GM12878 (cell line): ENCODE measurements around the gene PDE3B. TPM values are rescaled to one million over a fixed set of nuclear protein-coding genes. Genes with fewer than 3 reads are reported as not detected.
"Not testable (repeated sequence)": the region's sequence is repeated elsewhere in the genome, so short reads cannot be mapped to it uniquely, and the experiment has no call there.

Source experiments
- ATAC-seq: fragments of 200-7000 bp; cut with Tn5 transposase; 3 replicates; pipeline ENCODE4 v1.9.1; 2020; ENCODE audit warnings: mild to moderate bottlenecking, moderate library complexity
- BruUV-seq: library from RNA; stranded (reverse); fragments of 400-500 nt; replicated peaks from 2 replicates; lab custom pipeline; 2021; lab: Mats Ljungman, UMichigan
- CTCF ChIA-PET: fragments of 300-600 bp; sonication (Branson Sonifier 250); formaldehyde crosslinking; extraction: SDS; loops from one replicate; lab custom pipeline; 2021; ENCODE audit warnings: inconsistent platforms; lab: Yijun Ruan, JAX
- POLR2A ChIA-PET: fragments of 350-600 bp; formaldehyde crosslinking; extraction: SDS; loops from one replicate; lab custom pipeline; 2021; ENCODE audit warnings: inconsistent platforms; lab: Charles Lee
- RAD21 ChIA-PET: fragments of 300-600 bp; sonication (Branson Sonifier 250); formaldehyde crosslinking; loops from one replicate; lab custom pipeline; 2023; ENCODE audit warnings: antibody characterized with exemption; ENCODE audit not compliant: unreplicated experiment; lab: Charles Lee
- SMC1A ChIA-PET: fragments of 300-600 bp; sonication (Branson Sonifier 250); formaldehyde crosslinking; loops from one replicate; lab custom pipeline; 2023; ENCODE audit not compliant: unreplicated experiment, uncharacterized antibody; lab: Charles Lee
- DNase-seq: peaks from one replicate; pipeline ENCODE4 v3.0.0-alpha.2; 2011; ENCODE audit warnings: low read depth, low spot score
- FAIRE-seq: peaks from 3 replicates; lab custom pipeline; 2011; peaks lifted over from hg19 to GRCh38; lab: Jason Lieb, UNC
- H2AFZ ChIP-seq: 2 replicates; pipeline ENCODE4 v1.6.0; 2011; ENCODE audit warnings: low read depth, low read length, control low read depth; ENCODE audit not compliant: control insufficient read depth
- H3K27ac ChIP-seq: 2 replicates; pipeline ENCODE4 v1.5.1; 2011; ENCODE audit warnings: control low read depth; ENCODE audit not compliant: control insufficient read depth, insufficient read depth
- H3K27me3 ChIP-seq, 2 experiments: replicated peaks in 1 of 2; 2 replicates each; pipeline versions ENCODE4 v1.6.0 to v1.6.1; 2011; ENCODE audit warnings: low read length in 1 of 2; ENCODE audit not compliant: control insufficient read depth in 2 of 2, insufficient read depth in 2 of 2
- H3K36me3 ChIP-seq, 2 experiments: 2 replicates each; pipeline ENCODE4 v1.5.1; 2011; ENCODE audit warnings: low read length in 1 of 2; ENCODE audit not compliant: control insufficient read depth in 2 of 2, insufficient read depth in 2 of 2
- H3K4me1 ChIP-seq: 2 replicates; pipeline ENCODE4 v1.6.1; 2011; ENCODE audit warnings: mild to moderate bottlenecking, low read length, moderate library complexity, mixed read lengths; ENCODE audit not compliant: control insufficient read depth, insufficient read depth
- H3K4me2 ChIP-seq: 2 replicates; pipeline ENCODE4 v1.6.0; 2011; ENCODE audit warnings: control low read depth; ENCODE audit not compliant: control insufficient read depth, insufficient read depth
- H3K4me3 ChIP-seq: fragments of 200-600 bp; sonication (generic); 2 replicates; pipeline ENCODE4 v1.5.1; 2016
- H3K79me2 ChIP-seq: 2 replicates; pipeline ENCODE4 v1.6.0; 2011; ENCODE audit warnings: low read length; ENCODE audit not compliant: control insufficient read depth, insufficient read depth
- H3K9ac ChIP-seq: 2 replicates; pipeline ENCODE4 v1.8.0; 2011; ENCODE audit warnings: low read length, control low read depth, mixed read lengths; ENCODE audit not compliant: control insufficient read depth, insufficient read depth
- H3K9me3 ChIP-seq: replicated peaks from 3 replicates; pipeline ENCODE4 v1.5.1; 2011; ENCODE audit warnings: mild to moderate bottlenecking, low read length; ENCODE audit not compliant: control insufficient read depth, insufficient read depth
- H4K20me1 ChIP-seq: 2 replicates; pipeline ENCODE4 v1.6.0; 2011; ENCODE audit not compliant: control insufficient read depth, insufficient read depth
- EGR1 ChIP-seq, 2 experiments: IDR thresholded peaks; 1 replicate in 1 of 2; 2 replicates in 1 of 2; pipeline ENCODE4 v1.6.1; 2011 to 2012; ENCODE audit warnings: low read depth in 2 of 2, low read length in 2 of 2, borderline replicate concordance in 1 of 2, mild to moderate bottlenecking in 1 of 2, moderate library complexity in 1 of 2
- GATAD2B ChIP-seq: fragments of 450-650 bp; conservative IDR thresholded peaks from 2 replicates; pipeline ENCODE4 v1.6.1; 2017; ENCODE audit warnings: low read depth, mild to moderate bottlenecking, moderate library complexity
- HDGF ChIP-seq: fragments of 450-650 bp; IDR thresholded peaks from 2 replicates; pipeline ENCODE4 v1.6.1; 2016; ENCODE audit warnings: antibody characterized with exemption
- POLR2A ChIP-seq: IDR thresholded peaks from 2 replicates; pipeline ENCODE4 v1.6.1; 2011; ENCODE audit warnings: low read depth, mild to moderate bottlenecking, low read length
- RCOR1 ChIP-seq: conservative IDR thresholded peaks from 2 replicates; pipeline ENCODE4 v1.6.1; 2012; ENCODE audit warnings: low read depth, low read length, improper control_type of control experiment
- TCF12 ChIP-seq: IDR thresholded peaks from 2 replicates; pipeline ENCODE4 v1.6.1; 2011; ENCODE audit warnings: low read depth, mild to moderate bottlenecking, low read length
- USF1 ChIP-seq: IDR thresholded peaks from 2 replicates; pipeline ENCODE4 v1.6.1; 2011; ENCODE audit warnings: borderline replicate concordance, low read depth, mild to moderate bottlenecking, moderate library complexity, mixed read lengths, low read length; ENCODE audit not compliant: insufficient read depth; ENCODE audit errors: extremely low read length
- WGBS: methylation state at CpG from one replicate; pipeline ENCODE4 v1.1.6; 2016; ENCODE audit warnings: low lambda C conversion rate; ENCODE audit not compliant: insufficient replicate concordance, insufficient coverage; ENCODE audit errors: missing lambda C conversion rate; 5-methylcytosine and 5-hydroxymethylcytosine counted together
- in situ Hi-C: fragments of 300-500 bp; cut with MboI; formaldehyde crosslinking; loops from 9 replicates; pipeline ENCODE4 v1.14.3; 2018; ENCODE audit warnings: mixed read lengths
- intact Hi-C: fragments of 100-400 bp; cut with micrococcal nuclease; formaldehyde crosslinking; loops from one replicate; pipeline ENCODE4 v1.14.2; 2022; ENCODE audit not compliant: unreplicated experiment
- polyA plus RNA-seq, 11 experiments: library from polyadenylated mRNA; depleted of rRNA in 4 of 11; unstranded in 6 of 11; stranded (reverse) in 5 of 11; fragments of >200 nt; fragmentation: Nextera tagmentation in 4 of 11; fragmentation: Illumina TruSeq in 1 of 11; extraction: Ambion mirVana in 4 of 11; extraction: Trizol in 1 of 11; gene quantifications; 1 replicate in 1 of 11; 2 replicates in 10 of 11; pipeline versions ENCODE4 v1.2.1 to v1.2.3, GENCODE V29; 2011 to 2016; ENCODE audit warnings: inconsistent platforms in 2 of 11, missing spikeins in 2 of 11, low read depth in 1 of 11
- total RNA-seq, 4 experiments: library from RNA; depleted of rRNA in 3 of 4; stranded (reverse); fragments of >200 nt in 3 of 4; fragmentation: Illumina TruSeq in 1 of 4; extraction: Trizol in 1 of 4; gene quantifications; 2 replicates each; pipeline versions ENCODE4 v1.2.1 to v1.2.3, GENCODE V29; 2013 to 2021

The PDE3B gene
- total and polyA plus RNA-seq, 10 of the 15 experiments (the other 5 are each of a cell fraction or from before 2014, with no cell fraction given): 0.04 to 3.1 (median 1.9) TPM

GRCh38 chr11:14759300-14760012, 115.9 kb downstream of the PDE3B start:
- CTCF ChIA-PET, H3K9me3 ChIP-seq, H3K4me1 ChIP-seq, intact Hi-C loops, H3K9ac ChIP-seq, H3K79me2 ChIP-seq, SMC1A ChIA-PET, H3K27me3 ChIP-seq, RAD21 ChIA-PET, H3K4me2 ChIP-seq, DNase-seq, H3K27ac ChIP-seq, H3K4me3 ChIP-seq, ATAC-seq, FAIRE-seq, H3K36me3 ChIP-seq, H2AFZ ChIP-seq, POLR2A ChIA-PET, BruUV-seq, H4K20me1 ChIP-seq: not testable (repeated sequence)
- in situ Hi-C loops: loop anchor here (25.0 kb wide), 1 partner anchor 222 kb away; no protein-coding TSS in a partner anchor
- WGBS: 63% methylated on average over 9 of the region's 9 CpGs

GRCh38 chr11:14764179-14764578, 120.6 kb downstream of the PDE3B start:
- 65% methylated on average over 1 of the region's 1 CpG for WGBS
- ChIA-PET CTCF (interaction anchor here (1.2 to 1.4 kb wide), 2 partner anchors 24 to 225 kb away, joined by 3 read pairs; no protein-coding TSS in a partner anchor), POLR2A (interaction anchor here (0.6 kb wide), 1 partner anchor 326 kb away, joined by 3 read pairs; no protein-coding TSS in a partner anchor), RAD21 (interaction anchor here (1.0 kb wide), 1 partner anchor 144 kb away, joined by 3 read pairs; no protein-coding TSS in a partner anchor), SMC1A (interaction anchor here (1.8 kb wide), 1 partner anchor 10 kb away, joined by 3 read pairs; no protein-coding TSS in a partner anchor)
- Histone ChIP-seq H3K36me3 (no peaks in the 10 kb centered on the region), H3K4me3 (no peak overlapping the region), H2AFZ (no peak overlapping the region), H4K20me1 (no peaks in the 10 kb centered on the region), H3K27me3 (peaks cover 0 to 3% of the 10 kb centered on the region in 2 experiments; a peak in 1 of 4 replicates), H3K4me1 (peaks cover 12% of the 10 kb centered on the region; the same call in 1 of the 2 replicates), H3K4me2 (no peak overlapping the region), H3K9me3 (no peaks in the 10 kb centered on the region), H3K79me2 (no peaks in the 10 kb centered on the region), H3K27ac (no peak overlapping the region), H3K9ac (no peak overlapping the region)
- intact Hi-C loops: loop anchor here (2.0 kb wide), 1 partner anchor 219 kb away; no protein-coding TSS in a partner anchor
- no peak for FAIRE-seq
- ATAC-seq: peak; percentile 66
- TF ChIP-seq POLR2A (no peak), RCOR1 (no peak), TCF12 (0 out of 2 replicates have a peak, but pooled peaks have one; percentile 10), GATAD2B (no peak), EGR1 (IDR thresholded peaks at IDR 0.05; ENCODE audit: borderline replicate concordance in 1 of 2, low read depth in 2 of 2, low read length in 2 of 2) (no peak), USF1 (no peak), HDGF (no peak)
- DNase-seq: no peak
- in situ Hi-C loops: loop anchor here (25.0 kb wide), 1 partner anchor 227 kb away; no protein-coding TSS in a partner anchor
- no TSS peak for BruUV-seq
